Measurements from ENCODE around the gene SRI.
"Not testable (repeated sequence)": the region's sequence is repeated elsewhere in the genome, so short reads cannot be mapped to it uniquely, and the experiment has no call there.

Gene SRI

DNA sequence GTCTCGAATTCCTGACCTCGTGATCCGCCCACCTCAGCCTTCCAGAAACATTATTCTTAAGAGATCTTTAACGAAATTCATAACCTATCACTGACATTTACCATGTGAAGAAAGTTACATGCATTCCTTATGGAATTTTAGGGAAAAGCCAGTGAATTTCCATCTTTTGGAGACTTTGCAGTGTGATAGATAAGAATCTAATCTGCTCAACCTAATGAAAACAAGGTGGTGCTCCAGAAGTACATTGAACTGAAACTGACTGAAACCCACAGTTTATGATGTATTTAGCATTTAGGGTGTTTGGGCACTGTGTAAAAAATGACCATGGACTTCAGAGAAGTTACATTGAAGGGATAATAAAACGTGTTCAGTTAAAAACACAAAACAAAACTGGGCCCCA is 43.6 kb downstream of the SRI start:
- no peak for DNase-seq (ENCODE audit: low read depth)

GRCh38 chr7:88172842-88173241 is 47.0 kb downstream of the SRI start:
- DNase-seq (ENCODE audit: low read depth): no peak

- no peak for DNase-seq (ENCODE audit: low read depth)
Observed at GRCh38 chr7:88169717-88170320, 50.0 kb downstream of the SRI start.

GRCh38 chr7:88167721-88168120 is 52.1 kb downstream of the SRI start:
- no peak for DNase-seq (ENCODE audit: low read depth)

- no peak for DNase-seq (ENCODE audit: low read depth)
Observed at GRCh38 chr7:88167223-88167622, 52.6 kb downstream of the SRI start.

- DNase-seq (ENCODE audit: low read depth): no peak
Observed at GRCh38 chr7:88165697-88166096, 54.1 kb downstream of the SRI start.

GRCh38 chr7:88159741-88160140 is 60.1 kb downstream of the SRI start:
- not testable (repeated sequence) for DNase-seq (ENCODE audit: low read depth)

DNA sequence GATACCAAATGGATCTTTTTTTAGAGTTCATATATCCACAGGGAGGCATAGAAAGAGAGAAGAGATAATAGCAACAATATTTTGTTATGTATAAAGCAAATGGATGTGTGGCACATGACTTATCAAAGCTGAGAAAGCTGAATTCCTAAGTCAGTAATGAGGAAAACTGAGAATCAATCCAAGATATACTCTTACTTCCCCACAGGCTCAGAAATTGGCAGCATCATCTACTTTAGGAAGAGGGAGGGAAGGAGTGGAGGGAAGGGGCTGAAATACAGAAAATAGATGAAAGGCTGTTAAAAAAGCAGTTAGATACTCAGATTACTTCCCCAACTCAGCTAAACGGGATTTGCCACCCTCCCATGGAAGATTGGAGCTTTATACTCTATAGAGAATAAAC is 63.5 kb downstream of the SRI start:
- DNase-seq (ENCODE audit: low read depth): no peak

- no peak for DNase-seq (ENCODE audit: low read depth)
Observed at GRCh38 chr7:88155756-88156155, 64.1 kb downstream of the SRI start.

Data from GM04503 (cell line).